Measurements from ENCODE around the gene CAPN14.

GRCh38 chr2:31237348-31238017 is 20.2 kb upstream of the CAPN14 start:
- TF ChIP-seq CTCF (IDR thresholded peaks at IDR 0.05) (no peak), POLR2A (IDR thresholded peaks at IDR 0.05) (no peak)

Data from lower leg skin (tissue), 3 donors.